SK-N-SH treated with all-trans-retinoic acid at 6 μM for 48 hours (cell line): ENCODE data around the gene ZNF154.

ENCODE experiments used
- ATAC-seq: fragments of 200-7000 bp; cut with Tn5 transposase; 3 replicates; pipeline ENCODE4 v1.9.1; 2020; ENCODE audit warnings: mild to moderate bottlenecking, moderate library complexity
- ARNTL ChIP-seq: fragments of 450-650 bp; formaldehyde crosslinking; IDR thresholded peaks from 2 replicates; pipeline ENCODE4 v1.5.0; 2020; ENCODE audit warnings: low read depth, mild to moderate bottlenecking, moderate library complexity, borderline replicate concordance
- BACH2 ChIP-seq: fragments of 250-450 bp; sonication (Bioruptor Pico); IDR thresholded peaks from 2 replicates; pipeline ENCODE4 v1.9.0; 2021; ENCODE audit warnings: mild to moderate bottlenecking, borderline replicate concordance
- CSDC2 ChIP-seq: fragments of 250-450 bp; sonication (Bioruptor Pico); IDR thresholded peaks from 2 replicates; pipeline ENCODE4 v1.5.0; 2020; ENCODE audit warnings: mild to moderate bottlenecking, moderate library complexity
- CSRNP3 ChIP-seq: fragments of 250-450 bp; sonication (Bioruptor Pico); IDR thresholded peaks from 2 replicates; pipeline ENCODE4 v1.5.1; 2021; ENCODE audit warnings: mild to moderate bottlenecking, moderate library complexity
- ESRRG ChIP-seq: fragments of 250-450 bp; sonication (Bioruptor Pico); IDR thresholded peaks from 2 replicates; pipeline ENCODE4 v1.6.1; 2021; ENCODE audit warnings: mild to moderate bottlenecking
- GLIS3 ChIP-seq: fragments of 250-450 bp; sonication (Bioruptor Pico); IDR thresholded peaks from 2 replicates; pipeline ENCODE4 v1.5.0; 2020; ENCODE audit warnings: mild to moderate bottlenecking, moderate library complexity
- ISL1 ChIP-seq: fragments of 250-450 bp; sonication (Bioruptor Pico); IDR thresholded peaks from 2 replicates; pipeline ENCODE4 v2.1.2; 2022; ENCODE audit warnings: mild to moderate bottlenecking, moderate library complexity
- OSR1 ChIP-seq: fragments of 250-450 bp; sonication (Bioruptor Pico); IDR thresholded peaks from 2 replicates; pipeline ENCODE4 v1.8.0; 2022; ENCODE audit warnings: moderate library complexity, mild to moderate bottlenecking, inconsistent platforms
- PATZ1 ChIP-seq: fragments of 250-450 bp; sonication (Bioruptor Pico); IDR thresholded peaks from 2 replicates; pipeline ENCODE4 v1.8.0; 2020; ENCODE audit warnings: mild to moderate bottlenecking, moderate library complexity, borderline replicate concordance
- POU6F1 ChIP-seq: fragments of 250-450 bp; sonication (Bioruptor Pico); IDR thresholded peaks from 2 replicates; pipeline ENCODE4 v1.8.0; 2021; ENCODE audit warnings: low read depth, mild to moderate bottlenecking, moderate library complexity, borderline replicate concordance
- PPARA ChIP-seq: fragments of 250-450 bp; sonication (Bioruptor Pico); IDR thresholded peaks from 2 replicates; pipeline ENCODE4 v1.5.0; 2020; ENCODE audit warnings: mild to moderate bottlenecking, borderline replicate concordance
- SNAI2 ChIP-seq: fragments of 250-450 bp; sonication (Bioruptor Pico); IDR thresholded peaks from 2 replicates; pipeline ENCODE4 v1.5.0; 2020; ENCODE audit warnings: mild to moderate bottlenecking, moderate library complexity
- TCF4 ChIP-seq: fragments of 250-450 bp; sonication (Bioruptor Pico); IDR thresholded peaks from 2 replicates; pipeline ENCODE4 v1.8.0; 2021; ENCODE audit warnings: mild to moderate bottlenecking, moderate library complexity, borderline replicate concordance
- TOX ChIP-seq: fragments of 250-450 bp; sonication (Bioruptor Pico); IDR thresholded peaks from 2 replicates; pipeline ENCODE4 v1.8.0; 2021; ENCODE audit warnings: mild to moderate bottlenecking, moderate library complexity, borderline replicate concordance
- ZC3H10 ChIP-seq: fragments of 250-450 bp; sonication (Bioruptor Pico); IDR thresholded peaks from 2 replicates; pipeline ENCODE4 v1.5.1; 2021; ENCODE audit warnings: mild to moderate bottlenecking, moderate library complexity
- ZFP3 ChIP-seq: fragments of 250-450 bp; sonication (Bioruptor Pico); IDR thresholded peaks from 2 replicates; pipeline ENCODE4 v1.5.0; 2020; ENCODE audit warnings: mild to moderate bottlenecking, moderate library complexity
- ZFP30 ChIP-seq: fragments of 450-650 bp; formaldehyde crosslinking; IDR thresholded peaks from 2 replicates; pipeline ENCODE4 v1.5.0; 2022; ENCODE audit warnings: mild to moderate bottlenecking, moderate library complexity
- ZNF565 ChIP-seq: fragments of 450-650 bp; formaldehyde crosslinking; conservative IDR thresholded peaks from 2 replicates; pipeline ENCODE4 v1.5.0; 2020; ENCODE audit warnings: low read depth, mild to moderate bottlenecking, moderate library complexity
- ZNF70 ChIP-seq: fragments of 450-650 bp; formaldehyde crosslinking; IDR thresholded peaks from 2 replicates; pipeline ENCODE4 v1.5.0; 2020; ENCODE audit warnings: mild to moderate bottlenecking, moderate library complexity
- ZNF8 ChIP-seq: fragments of 450-650 bp; formaldehyde crosslinking; IDR thresholded peaks from 2 replicates; pipeline ENCODE4 v1.5.0; 2020; ENCODE audit warnings: mild to moderate bottlenecking, moderate library complexity
- TF ChIP-seq, protein P1 (sequence below): fragments of 250-450 bp; sonication (Bioruptor Pico); IDR thresholded peaks from 2 replicates; pipeline ENCODE4 v1.5.1; 2020; ENCODE audit warnings: low read depth, mild to moderate bottlenecking, moderate library complexity
- TF ChIP-seq, protein P2 (sequence below): fragments of 250-450 bp; sonication (Bioruptor Pico); IDR thresholded peaks from 2 replicates; pipeline ENCODE4 v1.5.0; 2020; ENCODE audit warnings: mild to moderate bottlenecking, moderate library complexity

ZNF154 gene

DNA sequence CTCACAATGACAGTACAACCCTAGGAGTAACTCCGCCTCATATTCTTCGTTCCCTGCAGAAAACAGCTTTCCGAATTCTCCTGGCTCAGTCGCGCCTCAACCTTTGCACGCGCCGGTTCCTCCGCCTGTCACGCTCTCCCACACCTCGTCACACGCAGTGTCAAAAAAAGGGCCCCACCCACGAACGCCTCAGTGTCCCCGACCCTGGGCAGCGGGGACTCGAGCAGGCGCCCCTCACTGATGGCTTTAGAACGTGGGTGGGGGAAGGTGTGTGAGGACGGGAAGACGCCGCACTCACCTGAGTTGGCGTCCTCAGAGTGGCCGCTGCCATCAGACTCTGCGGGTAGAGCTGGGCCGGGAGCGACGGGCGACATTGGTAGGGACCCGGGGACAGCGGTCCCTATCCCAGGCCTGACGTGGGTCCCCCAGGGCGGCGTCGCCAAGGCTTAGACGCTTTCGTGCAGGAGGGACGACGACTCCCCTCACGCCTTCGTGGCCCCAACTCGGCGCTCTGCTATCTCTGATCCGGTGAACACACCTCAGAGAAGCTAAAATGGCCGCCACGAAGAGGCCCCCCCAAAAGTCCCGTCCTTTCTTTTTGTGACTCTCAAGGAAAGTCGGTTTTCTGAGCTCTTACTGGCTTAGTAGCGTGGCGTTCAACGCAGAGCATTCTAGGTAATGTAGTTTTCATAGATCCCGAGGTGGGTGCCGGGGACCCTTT, at the start of gene ZNF154:
ZNF154 (minus strand) TSS at position 564 of the 721 bp plus-strand sequence; CDS start at position 331, 233 bp downstream.
- TF ChIP-seq, protein P1, sequence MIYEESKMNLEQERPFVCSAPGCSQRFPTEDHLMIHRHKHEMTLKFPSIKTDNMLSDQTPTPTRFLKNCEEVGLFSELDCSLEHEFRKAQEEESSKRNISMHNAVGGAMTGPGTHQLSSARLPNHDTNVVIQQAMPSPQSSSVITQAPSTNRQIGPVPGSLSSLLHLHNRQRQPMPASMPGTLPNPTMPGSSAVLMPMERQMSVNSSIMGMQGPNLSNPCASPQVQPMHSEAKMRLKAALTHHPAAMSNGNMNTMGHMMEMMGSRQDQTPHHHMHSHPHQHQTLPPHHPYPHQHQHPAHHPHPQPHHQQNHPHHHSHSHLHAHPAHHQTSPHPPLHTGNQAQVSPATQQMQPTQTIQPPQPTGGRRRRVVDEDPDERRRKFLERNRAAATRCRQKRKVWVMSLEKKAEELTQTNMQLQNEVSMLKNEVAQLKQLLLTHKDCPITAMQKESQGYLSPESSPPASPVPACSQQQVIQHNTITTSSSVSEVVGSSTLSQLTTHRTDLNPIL: no peak
- TF ChIP-seq ZFP30 (CRISPR knock-in tag) (no peak), GLIS3 (CRISPR knock-in tag) (no peak)
- no peak for ATAC-seq

DNA sequence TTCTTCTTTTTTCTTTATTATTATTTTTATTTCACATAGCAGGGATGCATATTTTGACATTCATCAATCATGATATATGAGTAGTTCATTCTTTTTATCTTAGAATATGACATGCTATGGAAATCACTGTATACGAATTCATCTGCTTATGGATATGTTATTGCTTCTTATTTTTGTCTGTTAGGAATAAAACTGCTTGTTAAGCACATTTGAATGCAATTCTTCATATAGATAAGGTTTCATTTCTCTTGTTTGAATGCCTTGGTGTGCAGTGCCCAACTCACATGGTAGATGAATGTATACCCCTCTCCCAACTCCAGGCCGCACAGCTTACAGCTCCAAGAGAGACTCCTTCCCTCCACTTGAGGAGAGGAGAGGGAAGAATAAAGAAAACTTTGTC, 48.9 kb upstream of the ZNF154 start:
- TF ChIP-seq ZNF565 (CRISPR knock-in tag): no peak
- TF ChIP-seq SNAI2 (CRISPR knock-in tag): no peak
- no peak for TF ChIP-seq OSR1
- TF ChIP-seq, protein P2, sequence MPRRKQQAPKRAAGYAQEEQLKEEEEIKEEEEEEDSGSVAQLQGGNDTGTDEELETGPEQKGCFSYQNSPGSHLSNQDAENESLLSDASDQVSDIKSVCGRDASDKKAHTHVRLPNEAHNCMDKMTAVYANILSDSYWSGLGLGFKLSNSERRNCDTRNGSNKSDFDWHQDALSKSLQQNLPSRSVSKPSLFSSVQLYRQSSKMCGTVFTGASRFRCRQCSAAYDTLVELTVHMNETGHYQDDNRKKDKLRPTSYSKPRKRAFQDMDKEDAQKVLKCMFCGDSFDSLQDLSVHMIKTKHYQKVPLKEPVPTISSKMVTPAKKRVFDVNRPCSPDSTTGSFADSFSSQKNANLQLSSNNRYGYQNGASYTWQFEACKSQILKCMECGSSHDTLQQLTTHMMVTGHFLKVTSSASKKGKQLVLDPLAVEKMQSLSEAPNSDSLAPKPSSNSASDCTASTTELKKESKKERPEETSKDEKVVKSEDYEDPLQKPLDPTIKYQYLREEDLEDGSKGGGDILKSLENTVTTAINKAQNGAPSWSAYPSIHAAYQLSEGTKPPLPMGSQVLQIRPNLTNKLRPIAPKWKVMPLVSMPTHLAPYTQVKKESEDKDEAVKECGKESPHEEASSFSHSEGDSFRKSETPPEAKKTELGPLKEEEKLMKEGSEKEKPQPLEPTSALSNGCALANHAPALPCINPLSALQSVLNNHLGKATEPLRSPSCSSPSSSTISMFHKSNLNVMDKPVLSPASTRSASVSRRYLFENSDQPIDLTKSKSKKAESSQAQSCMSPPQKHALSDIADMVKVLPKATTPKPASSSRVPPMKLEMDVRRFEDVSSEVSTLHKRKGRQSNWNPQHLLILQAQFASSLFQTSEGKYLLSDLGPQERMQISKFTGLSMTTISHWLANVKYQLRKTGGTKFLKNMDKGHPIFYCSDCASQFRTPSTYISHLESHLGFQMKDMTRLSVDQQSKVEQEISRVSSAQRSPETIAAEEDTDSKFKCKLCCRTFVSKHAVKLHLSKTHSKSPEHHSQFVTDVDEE (CRISPR knock-in tag): no peak
- TF ChIP-seq ZNF70 (CRISPR knock-in tag): no peak
- no peak for TF ChIP-seq CSDC2 (CRISPR knock-in tag)
- TF ChIP-seq ARNTL: no peak
- no peak for TF ChIP-seq BACH2
- TF ChIP-seq ZFP30 (CRISPR knock-in tag): no peak
- no peak for TF ChIP-seq GLIS3 (CRISPR knock-in tag)
- no peak for ATAC-seq

DNA sequence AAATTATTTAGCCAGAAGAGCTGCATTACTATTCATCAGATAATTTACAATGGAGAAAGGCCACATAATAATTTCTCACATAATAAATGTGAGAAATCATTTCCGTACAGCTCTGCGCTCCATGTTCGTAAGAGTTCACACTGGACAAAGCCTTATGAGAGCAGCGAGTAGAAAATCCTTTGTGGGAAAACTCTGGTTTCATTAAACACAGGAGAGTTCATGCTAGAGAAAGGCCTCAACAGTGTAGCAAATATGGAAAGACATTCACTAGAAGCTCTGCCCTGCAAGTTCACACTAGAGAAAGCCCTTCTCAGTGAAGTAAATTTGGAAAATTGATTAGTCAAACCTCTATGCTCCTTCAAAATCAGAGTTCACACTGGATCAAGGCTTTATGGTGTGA, 46.0 kb upstream of the ZNF154 start:
- TF ChIP-seq OSR1: no peak
- TF ChIP-seq PATZ1 (CRISPR knock-in tag): no peak
- no peak for TF ChIP-seq ZFP3
- no peak for TF ChIP-seq CSRNP3 (CRISPR knock-in tag)
- TF ChIP-seq ESRRG (CRISPR knock-in tag): no peak
- TF ChIP-seq TCF4 (CRISPR knock-in tag): no peak
- TF ChIP-seq BACH2: no peak
- TF ChIP-seq, protein P1: no peak
- TF ChIP-seq ARNTL: no peak
- no peak for TF ChIP-seq GLIS3 (CRISPR knock-in tag)
- no peak for TF ChIP-seq PPARA
- TF ChIP-seq ISL1: no peak
- no peak for TF ChIP-seq ZNF565 (CRISPR knock-in tag)
- no peak for TF ChIP-seq ZNF8
- ATAC-seq: no peak

- ATAC-seq: no peak
- TF ChIP-seq POU6F1 (CRISPR knock-in tag) (no peak), ZC3H10 (CRISPR knock-in tag) (no peak), TOX (CRISPR knock-in tag) (no peak), ISL1 (no peak), ARNTL (no peak), CSRNP3 (CRISPR knock-in tag) (no peak), ZNF565 (CRISPR knock-in tag) (no peak)
Measured at GRCh38 chr19:57754091-57754673, 45.2 kb upstream of the ZNF154 start.
